ENCODE measurements around the gene TMEM87B.

The TMEM87B gene

DNA sequence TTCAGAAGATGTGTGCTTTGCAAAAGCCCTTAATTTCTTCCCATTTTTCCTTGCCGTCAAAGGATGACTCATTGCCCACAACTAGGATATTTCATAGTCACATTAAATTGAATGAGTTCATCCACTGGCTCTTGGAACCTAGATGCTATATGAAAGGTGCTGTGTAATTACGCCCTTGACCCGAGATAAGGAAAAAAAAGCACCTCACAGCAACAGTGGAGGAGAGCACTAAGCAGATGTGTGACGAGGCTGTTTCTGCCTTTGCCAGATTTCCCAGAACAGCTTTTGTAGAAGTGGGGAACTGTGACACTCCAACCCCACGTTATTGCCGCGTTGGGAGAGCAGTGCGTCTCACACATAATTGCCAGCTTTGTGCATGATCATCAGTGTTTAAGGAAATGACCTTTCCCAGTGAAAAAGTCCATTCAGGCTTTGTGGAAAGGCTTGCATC lies 33.3 kb upstream of the TMEM87B start:
- H3K4me3 ChIP-seq (ENCODE audit: low read length): no peak overlapping the region
- H3K4me2 ChIP-seq (ENCODE audit: low read length): no peak overlapping the region
- no peaks in the 10 kb centered on the region for H3K36me3 ChIP-seq (ENCODE audit: insufficient read depth, low read length)
- no peaks in the 10 kb centered on the region for H3K4me1 ChIP-seq (ENCODE audit: control insufficient read depth, insufficient read depth, low read length)
- H3K9ac ChIP-seq (ENCODE audit: low read depth, low read length): no peak overlapping the region
- H3K27me3 ChIP-seq (ENCODE audit: control insufficient read depth, insufficient read depth, low read length): peaks cover 66% of the 10 kb centered on the region
- peaks cover 3% of the 10 kb centered on the region for H3K9me3 ChIP-seq (replicated peaks; ENCODE audit: low read length)

DNA sequence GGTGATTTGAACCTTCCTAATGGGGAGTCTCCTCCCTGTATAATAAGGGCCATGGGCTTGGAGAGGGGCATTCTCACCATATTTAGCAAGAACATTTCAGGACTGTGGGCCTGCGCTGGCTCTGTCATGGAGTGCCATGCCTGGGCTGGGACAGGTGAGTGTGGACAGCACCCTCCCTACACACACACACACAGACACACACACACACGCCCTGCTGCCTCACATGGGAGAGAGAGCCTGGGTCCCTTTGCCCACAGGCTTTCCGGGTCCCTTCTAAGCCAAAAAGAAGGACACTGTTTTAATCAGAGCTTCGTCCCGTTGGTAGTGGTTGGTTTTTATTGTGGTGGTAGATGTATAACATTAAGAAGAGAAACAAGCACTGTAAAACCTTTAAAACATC lies 31.4 kb upstream of the TMEM87B start:
- H3K27me3 ChIP-seq (ENCODE audit: control insufficient read depth, insufficient read depth, low read length): peaks cover 54% of the 10 kb centered on the region
- H3K4me2 ChIP-seq (ENCODE audit: low read length): no peak overlapping the region
- no peaks in the 10 kb centered on the region for H3K4me1 ChIP-seq (ENCODE audit: control insufficient read depth, insufficient read depth, low read length)
- H3K36me3 ChIP-seq (ENCODE audit: insufficient read depth, low read length): no peaks in the 10 kb centered on the region
- no peaks in the 10 kb centered on the region for H3K9me3 ChIP-seq (replicated peaks; ENCODE audit: low read length)
- H3K4me3 ChIP-seq (ENCODE audit: low read length): no peak overlapping the region
- H3K9ac ChIP-seq (ENCODE audit: low read depth, low read length): no peak overlapping the region

DNA sequence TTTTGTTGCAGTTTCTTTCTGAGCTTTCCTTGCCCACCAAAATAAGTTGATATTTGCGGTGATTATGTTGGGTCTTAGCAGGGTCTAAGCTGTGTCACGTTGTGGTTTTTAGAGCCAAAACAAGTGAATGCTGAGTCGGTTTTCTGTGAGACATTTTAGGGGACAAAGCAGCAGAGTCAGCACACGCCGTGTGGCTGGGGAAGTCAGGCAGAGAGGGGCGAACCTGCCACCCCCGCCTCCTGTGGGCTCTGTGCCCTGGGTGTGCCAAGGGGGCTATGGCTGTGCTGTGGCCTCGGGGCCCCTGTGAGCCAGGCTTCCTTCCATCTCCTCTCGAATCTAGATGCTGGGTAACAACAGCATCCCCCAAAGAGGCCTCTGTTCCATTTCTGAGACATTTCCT lies 30.8 kb upstream of the TMEM87B start:
- Histone ChIP-seq H3K4me2 (ENCODE audit: low read length) (no peak overlapping the region), H3K4me1 (ENCODE audit: control insufficient read depth, insufficient read depth, low read length) (no peaks in the 10 kb centered on the region), H3K9me3 (replicated peaks; ENCODE audit: low read length) (no peaks in the 10 kb centered on the region), H3K36me3 (ENCODE audit: insufficient read depth, low read length) (no peaks in the 10 kb centered on the region), H3K9ac (ENCODE audit: low read depth, low read length) (no peak overlapping the region), H3K4me3 (ENCODE audit: low read length) (no peak overlapping the region), H3K27me3 (ENCODE audit: control insufficient read depth, insufficient read depth, low read length) (peaks cover 49% of the 10 kb centered on the region)

DNA sequence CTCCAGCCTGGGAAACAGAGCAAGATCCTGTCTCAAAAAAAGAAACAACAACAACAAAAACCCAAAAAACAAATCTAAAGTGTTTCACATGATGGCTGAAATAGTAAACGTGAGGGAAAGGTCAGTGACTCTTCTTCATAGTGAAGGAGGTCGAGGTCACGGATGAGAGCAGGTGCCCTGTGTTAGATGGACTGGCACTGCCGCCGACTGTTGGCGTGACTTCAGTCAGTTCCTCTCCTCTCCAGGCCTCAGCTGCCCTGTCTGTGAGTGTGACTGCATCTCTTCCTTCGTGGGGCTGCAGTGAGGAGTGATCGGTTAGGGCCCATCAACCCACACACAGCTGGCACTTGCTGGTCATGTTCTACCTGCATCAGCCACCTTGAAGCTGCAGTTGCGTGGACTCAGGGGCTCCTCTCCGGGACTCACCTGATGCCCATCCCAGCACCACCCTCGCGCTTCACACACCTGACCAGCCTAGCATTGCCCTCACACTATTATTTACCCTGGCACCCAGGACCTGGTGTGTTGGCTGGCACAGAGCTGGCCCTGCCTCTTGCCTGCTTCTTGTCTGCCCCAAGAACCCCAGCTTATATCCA lies 30.1 kb upstream of the TMEM87B start:
- Histone ChIP-seq H3K4me3 (ENCODE audit: low read length) (no peak overlapping the region), H3K4me2 (ENCODE audit: low read length) (no peak overlapping the region), H3K36me3 (ENCODE audit: insufficient read depth, low read length) (no peaks in the 10 kb centered on the region), H3K9ac (ENCODE audit: low read depth, low read length) (no peak overlapping the region), H3K4me1 (ENCODE audit: control insufficient read depth, insufficient read depth, low read length) (no peaks in the 10 kb centered on the region), H3K9me3 (replicated peaks; ENCODE audit: low read length) (no peaks in the 10 kb centered on the region), H3K27me3 (ENCODE audit: control insufficient read depth, insufficient read depth, low read length) (peaks cover 47% of the 10 kb centered on the region)

DNA sequence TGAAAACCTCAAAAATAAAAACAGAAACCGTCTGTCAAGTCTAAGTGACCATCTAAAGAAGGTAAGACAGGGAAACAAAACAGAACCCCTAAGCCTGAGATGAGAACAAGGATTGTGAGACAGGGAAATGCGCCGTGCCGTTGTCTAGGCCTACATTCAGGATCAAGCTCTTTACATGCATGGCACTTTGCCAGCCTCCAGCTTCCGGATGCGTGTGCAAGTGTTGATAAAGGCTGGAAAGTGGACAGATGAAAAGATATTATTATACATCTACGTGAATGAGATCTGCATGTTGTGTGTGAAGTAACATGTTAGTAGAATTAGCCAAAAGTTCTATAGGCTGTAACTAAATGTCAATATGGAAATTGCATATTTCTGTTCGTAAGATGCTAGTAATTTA lies 28.6 kb upstream of the TMEM87B start:
- Histone ChIP-seq H3K9me3 (replicated peaks; ENCODE audit: low read length) (no peaks in the 10 kb centered on the region), H3K4me1 (ENCODE audit: control insufficient read depth, insufficient read depth, low read length) (no peaks in the 10 kb centered on the region), H3K36me3 (ENCODE audit: insufficient read depth, low read length) (no peaks in the 10 kb centered on the region), H3K4me3 (ENCODE audit: low read length) (no peak overlapping the region), H3K9ac (ENCODE audit: low read depth, low read length) (no peak overlapping the region), H3K27me3 (ENCODE audit: control insufficient read depth, insufficient read depth, low read length) (peaks cover 35% of the 10 kb centered on the region), H3K4me2 (ENCODE audit: low read length) (no peak overlapping the region)

DNA sequence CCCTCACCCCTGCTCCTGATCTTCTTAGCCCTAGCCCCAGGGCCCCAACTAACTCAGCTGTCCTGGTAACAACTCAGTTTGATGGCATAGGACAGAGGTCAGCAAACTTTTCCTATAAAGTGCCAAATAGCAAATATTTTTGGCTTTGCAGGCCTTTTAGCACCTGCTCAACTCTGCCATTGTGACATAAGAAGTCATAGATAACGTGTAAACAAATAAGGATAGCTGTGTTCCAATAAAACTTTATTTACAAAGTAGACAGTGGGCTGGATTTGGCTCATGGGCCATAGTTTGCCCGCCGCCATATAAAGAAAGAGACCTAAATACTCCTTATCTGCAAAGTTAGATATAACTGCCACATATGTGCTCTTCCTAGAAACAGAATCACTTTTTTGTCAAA lies 27.3 kb upstream of the TMEM87B start:
- H3K4me1 ChIP-seq (ENCODE audit: control insufficient read depth, insufficient read depth, low read length): peaks cover 5% of the 10 kb centered on the region
- H3K4me3 ChIP-seq (ENCODE audit: low read length): no peak overlapping the region

DNA sequence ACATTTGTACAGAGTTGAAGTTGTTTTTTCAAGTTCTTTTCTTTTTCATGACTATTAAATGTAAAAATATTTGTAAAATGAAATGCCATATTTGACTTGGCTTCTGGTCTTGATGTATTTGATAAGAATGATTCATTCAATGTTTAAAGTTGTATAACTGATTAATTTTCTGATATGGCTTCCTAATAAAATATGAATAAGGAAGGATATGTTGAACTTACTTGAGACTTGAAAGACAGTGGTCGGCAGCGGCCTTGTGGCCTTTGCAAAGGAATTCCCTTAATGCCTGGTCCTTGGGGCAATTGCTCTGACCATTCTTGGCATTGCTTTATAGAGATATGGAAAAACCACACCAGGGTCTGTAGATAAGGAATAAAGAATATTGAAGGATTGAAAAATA lies 25.9 kb upstream of the TMEM87B start:
- Histone ChIP-seq H3K9me3 (replicated peaks; ENCODE audit: low read length) (no peaks in the 10 kb centered on the region), H3K4me1 (ENCODE audit: control insufficient read depth, insufficient read depth, low read length) (peaks cover 11% of the 10 kb centered on the region), H3K4me3 (ENCODE audit: low read length) (no peak overlapping the region), H3K9ac (ENCODE audit: low read depth, low read length) (no peak overlapping the region), H3K36me3 (ENCODE audit: insufficient read depth, low read length) (no peaks in the 10 kb centered on the region), H3K4me2 (ENCODE audit: low read length) (no peak overlapping the region), H3K27me3 (ENCODE audit: control insufficient read depth, insufficient read depth, low read length) (peaks cover 30% of the 10 kb centered on the region)

More for the DNA sequence above, 27.3 kb upstream of the TMEM87B start:
- H3K36me3 ChIP-seq (ENCODE audit: insufficient read depth, low read length): no peaks in the 10 kb centered on the region
- H3K9me3 ChIP-seq (replicated peaks; ENCODE audit: low read length): no peaks in the 10 kb centered on the region
- no peak overlapping the region for H3K9ac ChIP-seq (ENCODE audit: low read depth, low read length)
- peaks cover 35% of the 10 kb centered on the region for H3K27me3 ChIP-seq (ENCODE audit: control insufficient read depth, insufficient read depth, low read length)
- H3K4me2 ChIP-seq (ENCODE audit: low read length): no peak overlapping the region

DNA sequence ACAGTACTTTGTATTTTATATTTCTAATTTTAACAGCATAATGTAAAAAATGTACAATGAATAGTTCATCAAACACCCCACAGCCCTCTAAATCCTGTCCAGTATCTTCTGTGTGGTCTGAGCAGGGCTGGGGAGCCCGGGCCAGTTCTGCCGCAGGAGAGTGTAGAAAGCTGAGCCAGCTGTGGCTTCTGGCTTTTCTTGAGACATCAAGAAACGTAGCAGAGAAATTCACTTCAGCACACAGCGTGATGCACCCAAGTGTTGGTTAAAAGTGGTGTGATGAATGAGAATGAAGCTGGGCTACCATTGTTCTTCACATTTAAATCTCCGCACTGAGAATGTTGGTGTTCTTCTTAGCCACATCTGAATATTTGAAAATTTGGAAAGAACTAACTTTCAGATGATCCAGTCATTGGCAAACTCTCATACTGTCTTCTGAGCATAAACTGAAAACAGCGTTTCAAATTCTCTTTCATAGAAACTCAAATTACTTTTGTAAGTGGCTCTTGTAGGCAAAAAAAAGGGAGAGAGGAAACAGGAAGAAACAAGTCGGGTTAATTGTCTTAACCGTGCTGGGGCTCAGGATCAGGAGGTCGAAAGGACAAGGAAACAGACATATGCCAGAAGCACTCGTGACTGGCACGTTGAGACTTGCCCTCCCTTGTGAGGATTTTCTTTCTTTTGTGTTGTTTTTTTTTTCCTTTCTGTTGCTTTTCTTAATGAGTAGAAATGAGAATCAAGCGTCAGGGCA lies 23.4 kb upstream of the TMEM87B start:
- no peak overlapping the region for H3K9ac ChIP-seq (ENCODE audit: low read depth, low read length)
- H3K4me2 ChIP-seq (ENCODE audit: low read length): peak overlapping the region; percentile 19
- H3K4me3 ChIP-seq (ENCODE audit: low read length): no peak overlapping the region
- H3K36me3 ChIP-seq (ENCODE audit: insufficient read depth, low read length): no peaks in the 10 kb centered on the region
- peaks cover 11% of the 10 kb centered on the region for H3K4me1 ChIP-seq (ENCODE audit: control insufficient read depth, insufficient read depth, low read length)
- H3K27me3 ChIP-seq (ENCODE audit: control insufficient read depth, insufficient read depth, low read length): peaks cover 18% of the 10 kb centered on the region
- no peaks in the 10 kb centered on the region for H3K9me3 ChIP-seq (replicated peaks; ENCODE audit: low read length)

DNA sequence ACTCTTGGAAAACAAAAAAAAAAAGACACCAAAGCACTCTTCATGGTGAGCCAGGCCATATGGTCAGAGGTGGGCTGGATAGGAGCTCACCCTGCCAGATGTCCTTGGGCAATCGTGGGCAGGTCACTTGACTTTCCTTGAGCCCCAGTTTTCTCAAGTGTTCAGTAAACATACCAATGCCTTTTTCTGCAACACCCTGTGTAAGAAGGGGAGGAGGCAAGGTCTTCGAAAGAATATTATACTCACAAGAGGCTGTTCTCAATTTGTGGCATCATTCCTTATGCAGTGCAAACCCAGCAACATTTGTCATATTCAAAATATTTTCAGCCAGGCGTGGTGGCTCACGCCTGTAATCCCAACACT lies 22.9 kb upstream of the TMEM87B start:
- Histone ChIP-seq H3K4me3 (ENCODE audit: low read length) (no peak overlapping the region), H3K4me2 (ENCODE audit: low read length) (no peak overlapping the region), H3K9me3 (replicated peaks; ENCODE audit: low read length) (no peaks in the 10 kb centered on the region), H3K4me1 (ENCODE audit: control insufficient read depth, insufficient read depth, low read length) (peaks cover 11% of the 10 kb centered on the region), H3K36me3 (ENCODE audit: insufficient read depth, low read length) (no peaks in the 10 kb centered on the region), H3K9ac (ENCODE audit: low read depth, low read length) (no peak overlapping the region), H3K27me3 (ENCODE audit: control insufficient read depth, insufficient read depth, low read length) (peaks cover 20% of the 10 kb centered on the region)

DNA sequence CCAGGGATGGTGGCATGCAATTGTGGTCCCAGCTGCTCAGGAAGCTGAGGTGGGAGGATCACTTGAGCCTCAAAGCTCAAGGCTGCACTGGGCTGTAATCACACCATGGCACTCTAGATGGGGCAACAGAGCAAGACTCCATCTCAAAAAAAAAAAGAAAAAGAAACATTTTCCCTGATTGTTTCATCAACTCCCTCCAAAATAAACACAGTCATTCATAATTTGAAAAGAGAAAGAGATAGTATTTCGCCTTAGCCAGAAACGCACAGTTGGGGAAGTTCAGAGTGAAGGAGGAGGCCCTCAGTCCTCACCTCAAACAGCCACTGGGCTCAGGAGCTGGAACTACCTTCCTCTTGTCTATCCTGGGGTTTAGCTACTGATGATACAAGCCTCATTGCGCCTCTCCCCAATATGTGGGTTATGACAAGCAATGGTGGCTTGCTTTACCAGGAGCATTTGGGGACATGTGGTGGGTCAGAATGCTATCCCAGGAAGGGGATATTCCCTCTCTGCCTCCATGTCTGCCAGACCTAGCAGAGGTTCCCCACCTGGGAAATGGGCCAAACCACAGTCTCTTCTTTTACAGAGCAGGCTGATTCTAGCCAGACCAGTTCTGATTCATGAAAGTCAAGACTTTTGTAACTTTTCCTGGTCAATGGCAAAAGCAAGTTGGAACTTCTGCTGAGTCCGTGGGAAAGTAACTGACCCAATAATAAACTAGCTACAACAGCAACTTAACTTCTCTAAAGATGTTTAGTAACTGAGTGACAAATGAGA lies 22.2 kb upstream of the TMEM87B start:
- H3K4me1 ChIP-seq (ENCODE audit: control insufficient read depth, insufficient read depth, low read length): peaks cover 11% of the 10 kb centered on the region
- H3K36me3 ChIP-seq (ENCODE audit: insufficient read depth, low read length): no peaks in the 10 kb centered on the region
- H3K4me3 ChIP-seq (ENCODE audit: low read length): no peak overlapping the region
- no peaks in the 10 kb centered on the region for H3K9me3 ChIP-seq (replicated peaks; ENCODE audit: low read length)
- H3K27me3 ChIP-seq (ENCODE audit: control insufficient read depth, insufficient read depth, low read length): peaks cover 27% of the 10 kb centered on the region
- H3K9ac ChIP-seq (ENCODE audit: low read depth, low read length): no peak overlapping the region
- H3K4me2 ChIP-seq (ENCODE audit: low read length): no peak overlapping the region

DNA sequence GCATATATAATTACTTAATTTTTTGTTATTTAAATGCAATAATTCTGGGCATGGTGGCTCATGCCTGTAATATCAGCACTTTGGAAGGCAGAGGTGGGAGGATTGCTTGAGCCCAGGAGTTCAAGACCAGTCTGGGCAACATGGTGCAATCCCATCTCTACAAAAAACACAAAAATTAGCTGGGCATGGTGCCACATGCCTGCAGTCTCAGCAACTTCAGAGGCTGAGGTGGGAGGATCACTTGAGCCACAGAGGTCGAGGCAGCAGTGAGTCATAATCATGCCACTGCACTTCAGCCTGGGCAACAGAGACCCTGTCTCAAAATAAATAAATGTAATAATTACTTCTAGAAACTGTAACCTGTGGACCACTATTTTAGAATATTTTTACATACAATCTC lies 21.5 kb upstream of the TMEM87B start:
- H3K9me3 ChIP-seq (replicated peaks; ENCODE audit: low read length): no peaks in the 10 kb centered on the region
- H3K9ac ChIP-seq (ENCODE audit: low read depth, low read length): no peak overlapping the region
- H3K27me3 ChIP-seq (ENCODE audit: control insufficient read depth, insufficient read depth, low read length): peaks cover 34% of the 10 kb centered on the region
- no peaks in the 10 kb centered on the region for H3K36me3 ChIP-seq (ENCODE audit: insufficient read depth, low read length)
- peaks cover 11% of the 10 kb centered on the region for H3K4me1 ChIP-seq (ENCODE audit: control insufficient read depth, insufficient read depth, low read length)
- H3K4me2 ChIP-seq (ENCODE audit: low read length): no peak overlapping the region
- H3K4me3 ChIP-seq (ENCODE audit: low read length): no peak overlapping the region
